ENCODE results near the gene PBX4.

DNA sequence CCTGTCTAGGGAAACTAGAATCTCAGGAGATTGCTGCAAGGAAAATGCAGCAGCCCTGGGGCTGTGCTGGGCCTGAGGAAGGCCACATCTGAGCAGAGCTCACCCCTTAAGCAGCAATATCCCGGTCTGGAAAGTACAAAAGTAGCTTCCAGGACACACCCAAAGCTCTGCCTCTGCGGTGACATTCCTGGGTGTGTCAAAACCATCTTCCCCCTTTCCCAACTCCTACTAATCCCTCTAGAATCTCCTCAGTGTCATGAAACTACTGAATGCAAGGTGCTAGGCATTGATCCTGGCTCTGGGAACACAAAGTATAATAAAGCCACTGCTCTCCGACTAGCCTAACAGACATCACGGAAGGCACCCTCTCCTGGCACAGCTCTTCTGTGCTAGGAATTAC lies 5.0 kb downstream of the PBX4 start:
- no peak for TF ChIP-seq CTCF (IDR thresholded peaks at IDR 0.05)
- no peak for TF ChIP-seq ZFX (IDR thresholded peaks at IDR 0.05; ENCODE audit: borderline replicate concordance)
